ENCODE results near the gene PDCD7.
"Not testable (repeated sequence)": the region's sequence is repeated elsewhere in the genome, so short reads cannot be mapped to it uniquely, and the experiment has no call there.

Gene PDCD7

DNA sequence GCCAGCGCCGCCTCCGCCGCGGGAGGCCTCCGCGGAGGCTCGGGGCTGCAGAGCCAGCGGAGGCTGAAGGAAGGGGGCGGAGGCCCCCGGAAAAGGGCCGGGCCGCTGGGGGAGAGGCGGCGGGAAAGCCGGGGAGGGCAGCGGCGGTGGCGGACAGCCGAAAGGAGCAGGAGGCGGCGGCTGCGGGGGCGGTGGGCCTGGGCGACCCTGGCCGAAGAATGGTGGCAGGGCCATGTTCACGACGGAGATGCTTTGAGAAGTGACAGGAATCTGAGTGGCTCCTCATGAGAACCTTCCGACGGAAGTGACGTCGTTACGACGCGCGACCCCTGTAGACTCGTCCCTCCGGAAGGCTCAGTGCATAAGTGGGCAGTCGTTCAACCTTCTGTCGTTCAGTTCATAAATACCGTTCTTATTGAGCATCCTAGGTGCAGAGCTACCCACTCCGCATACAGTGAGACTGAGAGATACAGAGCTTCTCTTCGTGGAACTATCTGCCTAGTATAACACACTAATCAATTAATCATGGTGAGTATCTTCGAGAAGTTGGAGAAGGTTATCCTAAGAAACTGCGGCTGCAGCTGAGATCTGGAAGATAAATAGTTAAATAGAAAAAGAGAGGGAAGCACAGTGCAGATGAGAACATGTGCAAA, at the start of gene PDCD7:
TSS of gene PDCD7 (minus strand) at position 261 of the 653 bp plus-strand sequence. CDS start at position 234, 27 bp downstream.
- DNase-seq (ENCODE audit: low read depth) = peak; percentile 64

GRCh38 chr15:65182538-65182937, 48.9 kb upstream of the PDCD7 start:
- DNase-seq (ENCODE audit: low read depth) = no peak

DNA sequence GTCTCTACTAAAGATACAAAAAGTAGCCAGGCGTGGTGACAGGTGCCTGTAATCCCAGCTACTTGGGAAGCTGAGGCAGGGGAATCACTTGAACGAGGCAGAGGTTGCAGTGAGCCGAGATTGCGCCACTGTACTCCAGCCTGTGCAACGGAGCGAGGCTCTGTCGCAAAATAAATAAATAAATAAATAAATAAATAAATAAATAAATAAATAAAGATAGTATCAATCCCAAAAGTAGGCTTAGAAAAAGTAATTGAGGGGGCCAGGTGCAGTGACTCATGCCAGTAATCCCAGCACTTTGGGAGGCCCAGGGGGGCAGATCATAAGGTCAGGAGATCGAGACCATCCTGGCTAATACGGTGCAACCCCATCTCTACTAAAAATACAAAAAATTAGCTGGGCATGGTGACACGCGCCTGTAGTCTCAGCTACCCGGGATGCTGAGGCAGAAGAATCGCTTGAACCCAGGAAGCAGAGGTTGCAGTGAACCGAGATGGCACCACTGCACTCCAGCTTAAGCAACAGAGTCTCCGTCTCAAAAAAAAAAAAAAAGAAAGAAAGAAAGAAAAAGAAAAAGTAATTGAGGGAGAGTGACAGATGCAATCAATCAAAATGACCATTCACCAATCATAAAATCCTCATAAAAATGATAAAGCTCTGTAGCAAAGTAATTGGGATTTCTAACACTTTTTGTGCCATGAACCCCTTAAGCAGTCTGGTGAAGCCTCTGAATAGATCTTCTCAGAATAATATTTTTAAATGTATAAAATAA, 48.2 kb upstream of the PDCD7 start:
- DNase-seq (ENCODE audit: low read depth) = not testable (repeated sequence)

DNA sequence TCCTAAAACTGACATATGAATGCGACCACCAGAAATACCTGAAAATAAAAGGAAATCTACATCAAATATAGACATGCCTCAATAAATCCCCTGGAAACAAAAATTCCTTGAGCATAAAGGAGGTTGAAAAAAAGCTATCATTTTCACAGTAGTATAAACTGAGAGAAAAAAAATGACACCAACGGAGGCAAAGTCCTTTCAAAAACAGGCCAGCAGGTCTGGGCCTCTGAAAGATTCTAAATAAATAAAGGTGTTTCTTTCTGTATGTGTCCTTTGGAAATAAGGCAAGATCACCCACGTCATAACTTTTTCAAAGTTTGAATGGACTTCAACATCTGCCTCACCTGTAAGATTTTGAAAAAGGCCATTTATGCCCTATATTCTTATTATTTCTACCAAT, 46.6 kb upstream of the PDCD7 start:
- no peak for DNase-seq (ENCODE audit: low read depth)

DNA sequence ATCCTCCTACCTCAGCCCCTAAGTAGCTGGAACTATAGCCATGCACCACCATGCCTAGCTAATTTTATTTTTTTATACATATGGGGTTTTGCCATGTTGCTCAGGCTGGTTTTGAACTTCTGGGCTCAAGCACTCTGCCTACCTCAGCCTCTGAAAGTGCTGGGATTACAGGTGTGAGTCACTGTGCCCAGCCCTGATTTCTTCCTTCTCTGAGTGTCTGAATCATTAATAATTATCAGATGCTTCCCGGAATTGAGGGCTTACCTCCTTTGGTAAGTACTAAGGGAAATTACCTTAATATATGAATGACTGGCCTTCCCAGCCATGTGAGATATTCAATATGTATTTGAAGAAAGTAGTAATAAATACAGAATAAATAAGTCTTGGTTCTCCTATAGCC, 44.3 kb upstream of the PDCD7 start:
- DNase-seq (ENCODE audit: low read depth) = no peak

DNA sequence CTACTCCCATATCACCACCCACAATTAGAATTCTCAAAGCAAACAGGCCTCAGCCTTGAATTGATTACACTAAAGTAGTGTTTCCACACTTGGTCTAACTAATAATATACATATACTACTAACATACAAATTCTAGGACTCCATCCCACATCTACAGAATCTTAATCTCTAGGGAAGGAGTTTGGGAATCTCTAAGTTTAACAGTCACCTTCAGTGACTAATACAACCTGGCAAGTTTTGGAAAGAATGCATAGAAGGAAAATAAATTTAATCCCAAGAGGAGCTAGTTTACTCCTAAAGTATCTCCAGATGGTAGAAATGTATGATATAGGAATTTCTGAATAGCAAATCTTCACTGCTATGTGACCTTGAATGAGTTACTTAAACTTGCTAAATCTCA, 42.4 kb upstream of the PDCD7 start:
- DNase-seq (ENCODE audit: low read depth) = no peak

DNA sequence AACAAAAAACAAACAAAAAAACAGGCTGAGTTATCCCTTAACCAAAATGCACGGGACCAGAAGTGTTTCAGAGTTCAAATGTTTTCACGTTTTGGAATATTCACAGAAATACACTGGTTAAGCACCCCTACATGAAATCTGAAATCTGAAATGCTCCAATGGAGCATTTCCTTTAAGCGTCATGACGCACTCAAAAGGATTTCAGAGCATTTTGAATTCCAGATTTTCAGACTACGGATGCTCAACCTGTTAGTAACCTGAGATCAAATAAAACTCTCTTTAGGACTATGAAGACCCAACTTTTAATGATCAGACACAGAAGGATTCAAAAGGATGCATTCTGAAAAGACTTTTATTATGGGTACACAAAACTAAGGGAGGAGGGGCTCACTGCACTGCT, 41.9 kb upstream of the PDCD7 start:
- DNase-seq (ENCODE audit: low read depth) = no peak

DNA sequence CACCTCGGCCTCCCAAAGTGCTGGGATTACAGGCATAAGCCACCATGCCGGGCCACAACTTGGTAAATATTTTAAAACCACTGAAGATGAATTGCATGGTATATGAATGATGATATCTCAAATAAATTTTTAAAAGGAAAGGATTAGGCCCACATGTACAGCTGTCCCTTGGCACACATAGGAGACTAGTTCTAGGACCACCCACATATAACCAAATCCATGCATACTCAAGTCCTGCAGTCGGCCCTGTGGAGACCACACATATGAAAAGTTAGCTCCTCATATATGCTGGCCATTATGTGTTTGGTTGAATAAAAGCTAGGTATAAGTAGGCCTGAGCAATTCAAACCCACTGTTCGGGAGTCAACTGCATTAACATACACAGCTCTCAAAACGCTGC, 40.9 kb upstream of the PDCD7 start:
- no peak for DNase-seq (ENCODE audit: low read depth)

DNA sequence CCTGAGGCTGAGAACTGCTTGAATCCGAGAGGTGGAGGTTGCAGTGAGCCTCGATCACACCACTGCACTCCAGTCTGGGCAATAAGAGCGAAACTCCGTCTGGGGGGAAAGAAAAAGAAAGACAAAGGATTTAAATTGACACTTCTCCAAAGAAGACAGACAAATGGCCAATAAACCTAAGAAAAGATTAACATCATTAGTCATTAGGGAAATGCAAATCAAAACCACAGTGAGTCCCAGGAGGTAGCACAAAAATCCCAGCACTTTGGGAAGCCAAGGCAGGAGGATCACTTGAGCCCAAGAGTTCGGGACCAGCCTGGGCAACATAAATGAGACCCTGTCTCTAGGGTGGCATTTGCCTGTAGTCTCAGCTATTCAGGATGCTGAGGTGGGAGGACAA, 38.9 kb upstream of the PDCD7 start:
- DNase-seq (ENCODE audit: low read depth) = no peak

GRCh38 chr15:65171428-65171827, 37.8 kb upstream of the PDCD7 start:
- no peak for DNase-seq (ENCODE audit: low read depth)

GRCh38 chr15:65165875-65166274, 32.3 kb upstream of the PDCD7 start:
- no peak for DNase-seq (ENCODE audit: low read depth)

GRCh38 chr15:65164139-65164538, 30.5 kb upstream of the PDCD7 start:
- DNase-seq (ENCODE audit: low read depth) = no peak

DNA sequence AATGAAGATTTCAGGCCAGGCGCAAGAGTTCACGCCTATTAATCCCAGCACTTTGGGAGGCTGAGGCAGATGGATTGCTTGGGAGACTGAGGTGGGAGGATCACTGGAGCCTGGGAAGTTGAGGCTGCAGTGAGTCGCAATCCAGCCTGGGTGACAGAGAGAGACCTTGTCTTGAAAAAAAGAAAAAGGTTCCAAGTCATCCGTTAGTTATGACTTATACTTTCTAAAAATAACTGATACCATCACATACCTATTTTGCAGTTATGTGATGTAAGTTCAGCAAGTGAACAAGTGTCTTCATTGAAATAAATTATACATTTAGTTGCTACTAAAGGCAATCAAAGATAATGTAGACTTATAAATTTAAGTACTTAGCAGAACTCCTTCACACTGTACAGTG, 29.4 kb upstream of the PDCD7 start:
- DNase-seq (ENCODE audit: low read depth) = no peak

DNA sequence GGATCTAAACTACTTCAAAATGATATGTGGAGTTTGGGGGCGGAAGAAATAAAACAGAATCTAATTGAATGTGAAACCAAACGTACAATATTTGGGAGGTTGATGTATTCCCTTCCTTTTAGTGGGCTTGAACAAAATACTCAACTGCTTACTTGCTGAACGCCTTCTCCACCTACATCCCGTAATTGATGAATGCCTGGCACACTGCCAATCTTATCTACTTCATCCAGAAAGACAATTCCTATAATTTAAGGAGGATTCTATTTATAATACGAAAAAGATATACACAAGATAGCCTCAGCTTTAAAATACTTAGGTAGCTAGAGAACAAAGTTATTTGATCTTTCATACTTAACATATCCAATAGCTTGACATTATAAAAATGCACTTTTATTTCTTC, 23.1 kb upstream of the PDCD7 start:
- DNase-seq (ENCODE audit: low read depth) = no peak

GRCh38 chr15:65154720-65155119, 21.1 kb upstream of the PDCD7 start:
- no peak for DNase-seq (ENCODE audit: low read depth)

- no peak for DNase-seq (ENCODE audit: low read depth)
These were observed 14.3 kb upstream of the PDCD7 start for GRCh38 chr15:65147902-65148301.

- no peak for DNase-seq (ENCODE audit: low read depth)
These were observed 12.8 kb upstream of the PDCD7 start for GRCh38 chr15:65146438-65146837.

DNA sequence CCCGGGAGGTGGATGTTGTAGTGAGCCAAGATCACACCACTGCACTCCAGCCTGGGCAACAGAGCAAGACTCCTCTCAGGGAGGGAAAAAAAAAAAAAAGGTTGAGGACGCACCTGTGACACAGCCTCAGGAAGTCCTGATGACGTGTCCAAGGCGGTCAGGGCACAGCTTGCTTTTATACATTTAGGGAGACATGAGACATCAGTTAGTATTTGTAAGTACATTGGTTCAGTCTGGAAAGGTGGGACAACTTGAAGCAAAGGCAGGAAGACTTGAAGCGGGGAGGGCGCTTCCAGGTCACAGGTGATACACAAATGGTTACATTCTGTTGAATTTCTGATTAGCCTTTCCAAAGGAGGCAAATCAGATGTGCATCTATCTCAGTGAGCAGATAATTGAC, 5.0 kb upstream of the PDCD7 start:
- not testable (repeated sequence) for DNase-seq (ENCODE audit: low read depth)

DNA sequence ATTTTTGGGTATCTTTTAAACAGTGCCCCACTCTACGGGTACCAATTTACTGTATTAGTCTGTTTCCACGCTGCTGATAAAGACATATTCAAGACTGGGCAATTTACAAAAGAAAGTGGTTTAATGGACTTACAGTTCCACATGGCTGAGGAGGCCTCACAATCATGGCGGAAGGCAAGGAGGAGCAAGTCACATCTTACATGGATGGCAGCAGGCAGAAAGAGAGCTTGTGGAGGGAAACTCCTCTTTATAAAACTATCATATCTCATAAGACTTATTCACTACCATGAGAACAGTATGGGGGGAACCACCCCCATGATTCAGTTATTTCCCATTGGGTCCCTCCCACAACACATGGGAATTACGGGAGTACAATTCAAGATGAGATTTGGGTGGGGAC, 4.3 kb upstream of the PDCD7 start:
- not testable (repeated sequence) for DNase-seq (ENCODE audit: low read depth)

DNA sequence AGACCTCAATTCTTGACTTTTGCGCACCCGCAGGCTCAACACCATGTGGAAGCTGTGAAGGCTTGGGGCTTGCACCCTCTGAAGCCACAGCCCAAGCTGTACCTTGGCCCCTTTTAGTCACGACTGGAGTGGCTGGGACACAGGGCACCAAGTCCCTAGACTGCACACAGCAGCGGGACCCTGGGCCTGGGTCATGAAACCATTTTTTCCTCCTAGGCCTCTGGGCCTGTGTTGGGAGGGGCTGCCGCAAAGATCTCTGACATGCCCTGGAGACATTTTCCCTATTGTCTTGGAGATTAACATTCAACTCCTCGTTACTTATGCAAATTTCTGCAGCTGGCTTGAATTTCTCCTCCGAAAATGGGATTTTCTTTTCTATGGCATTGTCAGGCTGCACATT, 3.5 kb upstream of the PDCD7 start:
- DNase-seq (ENCODE audit: low read depth) = not testable (repeated sequence)

DNA sequence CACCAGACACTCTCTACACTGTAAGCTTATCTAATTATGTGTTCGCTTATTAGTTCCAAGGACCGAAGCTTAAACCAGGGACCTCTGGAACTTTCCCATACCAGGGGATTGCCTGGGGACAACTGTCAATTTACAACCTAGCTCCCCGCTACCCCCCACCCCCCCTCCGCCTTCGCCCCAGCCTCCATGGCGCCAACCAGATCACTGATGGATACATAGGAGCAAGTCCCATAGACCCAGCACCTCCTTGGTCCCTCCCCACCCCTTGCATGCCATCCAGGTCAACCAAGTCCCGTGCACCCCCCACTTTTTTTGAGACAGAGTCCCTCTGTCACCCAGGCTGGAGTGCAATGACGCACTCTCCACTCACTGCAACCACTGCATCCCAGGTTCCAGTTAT, 930 bp upstream of the PDCD7 start:
- DNase-seq (ENCODE audit: low read depth) = no peak

DNA sequence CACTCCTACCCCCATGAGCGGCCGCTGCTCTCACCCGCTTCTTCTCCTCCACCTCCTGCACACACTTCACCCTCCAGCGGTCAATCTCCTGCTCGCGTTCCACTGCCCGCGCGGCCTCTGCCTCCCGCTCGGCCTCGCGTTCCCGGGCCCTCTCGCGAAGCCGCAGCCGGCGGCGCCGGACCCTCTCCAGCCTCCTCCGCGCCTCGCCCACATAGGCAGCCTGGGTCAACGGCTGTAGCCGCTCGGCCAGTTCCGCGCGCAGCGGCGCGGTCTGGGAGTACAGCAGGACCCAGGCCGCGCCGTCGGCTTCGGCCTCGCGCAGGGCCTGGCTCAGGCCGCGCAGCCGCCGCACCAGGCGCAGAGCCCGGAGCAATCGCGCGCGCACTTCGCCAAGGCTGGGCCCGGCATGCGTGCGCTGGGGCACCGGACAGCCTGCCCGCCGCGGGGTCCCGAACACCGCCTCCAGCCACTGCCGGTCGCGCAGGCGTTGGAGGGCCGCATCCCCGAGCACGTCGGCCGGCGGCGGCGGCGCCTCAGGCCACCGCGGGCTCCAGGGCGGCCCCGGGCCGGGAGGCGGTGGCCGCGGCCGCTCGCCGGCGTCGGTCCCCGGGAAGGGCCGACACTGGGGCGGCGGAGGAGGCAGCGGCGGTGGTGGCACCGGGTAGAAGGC, 595 bp downstream of the PDCD7 start:
- no peak for DNase-seq (ENCODE audit: low read depth)

- DNase-seq (ENCODE audit: low read depth) = no peak
These were observed 2.7 kb downstream of the PDCD7 start for GRCh38 chr15:65130941-65131340.
